GM18520 (cell line): ENCODE data around the gene NSD1.
A peak's percentile ranks its signal among the peaks of the same experiment; 100 is the strongest.
"Not testable (repeated sequence)": the region's sequence is repeated elsewhere in the genome, so short reads cannot be mapped to it uniquely, and the experiment has no call there.

ENCODE experiments used
- ATAC-seq: cut with Tn5 transposase; IDR thresholded peaks from one replicate; pipeline ENCODE4 v1.9.1; 2021; ENCODE audit not compliant: unreplicated experiment

The NSD1 gene

GRCh38 chr5:177130211-177131018 is 3.2 kb upstream of the NSD1 start:
- no peak for ATAC-seq

- ATAC-seq = no peak
Measured at GRCh38 chr5:177131019-177131320, 2.6 kb upstream of the NSD1 start.

- no peak for ATAC-seq
Measured at GRCh38 chr5:177131352-177132135, 2.0 kb upstream of the NSD1 start.

GRCh38 chr5:177132136-177133095 is 1.2 kb upstream of the NSD1 start:
- ATAC-seq = no peak

GRCh38 chr5:177133853-177134696 is 502 bp downstream of the NSD1 start:
- peak; percentile 14 for ATAC-seq

GRCh38 chr5:177134697-177135225 is 1.2 kb downstream of the NSD1 start:
- no peak for ATAC-seq

- no peak for ATAC-seq
Measured at GRCh38 chr5:177140312-177140711, 6.7 kb downstream of the NSD1 start.

GRCh38 chr5:177141496-177141895 is 7.9 kb downstream of the NSD1 start:
- ATAC-seq = no peak

GRCh38 chr5:177142098-177142611 is 8.6 kb downstream of the NSD1 start:
- no peak for ATAC-seq

GRCh38 chr5:177142778-177143177 is 9.2 kb downstream of the NSD1 start:
- no peak for ATAC-seq

GRCh38 chr5:177146891-177147638 is 13.5 kb downstream of the NSD1 start:
- ATAC-seq = no peak

- ATAC-seq = not testable (repeated sequence)
Measured at GRCh38 chr5:177150061-177150460, 16.5 kb downstream of the NSD1 start.

- ATAC-seq = no peak
Measured at GRCh38 chr5:177154003-177154643, 20.6 kb downstream of the NSD1 start.

- ATAC-seq = no peak
Measured at GRCh38 chr5:177162379-177162778, 28.8 kb downstream of the NSD1 start.

- no peak for ATAC-seq
Measured at GRCh38 chr5:177163500-177163899, 29.9 kb downstream of the NSD1 start.

- ATAC-seq = no peak
Measured at GRCh38 chr5:177169271-177169670, 35.7 kb downstream of the NSD1 start.

- ATAC-seq = no peak
Measured at GRCh38 chr5:177171961-177172360, 38.4 kb downstream of the NSD1 start.

- no peak for ATAC-seq
Measured at GRCh38 chr5:177175336-177175735, 41.8 kb downstream of the NSD1 start.
